NCI-H510A treated with DMSO at 0.1 percent for 48 hours (cell line): ENCODE data around the gene TMEM61.

ENCODE experiments used
- DNase-seq: peaks from one replicate; lab custom pipeline; 2025; lab: John Stamatoyannopoulos, UW

The TMEM61 gene

GRCh38 chr1:54985556-54985955, 5.1 kb downstream of the TMEM61 start:
- no peak for DNase-seq

GRCh38 chr1:54986025-54986424, 5.6 kb downstream of the TMEM61 start:
- no peak for DNase-seq

GRCh38 chr1:54986533-54986932, 6.1 kb downstream of the TMEM61 start:
- no peak for DNase-seq

GRCh38 chr1:54987427-54987826, 7.0 kb downstream of the TMEM61 start:
- DNase-seq, result no peak

- DNase-seq, result peak; percentile 52
Observed at GRCh38 chr1:54987919-54988705, 7.7 kb downstream of the TMEM61 start.

- DNase-seq, result no peak
Observed at GRCh38 chr1:54988975-54989374, 8.5 kb downstream of the TMEM61 start.

- peak; percentile 94 for DNase-seq
Observed at GRCh38 chr1:54989473-54989872, 9.0 kb downstream of the TMEM61 start.

- no peak for DNase-seq
Observed at GRCh38 chr1:54989968-54990810, 9.8 kb downstream of the TMEM61 start.

- DNase-seq, result no peak
Observed at GRCh38 chr1:54990916-54991315, 10.5 kb downstream of the TMEM61 start.

GRCh38 chr1:54991939-54992338, 11.5 kb downstream of the TMEM61 start:
- DNase-seq, result no peak

GRCh38 chr1:54993140-54993539, 12.7 kb downstream of the TMEM61 start:
- DNase-seq, result no peak

- no peak for DNase-seq
Observed at GRCh38 chr1:54994355-54994990, 14.0 kb downstream of the TMEM61 start.

- DNase-seq, result peak; percentile 45
Observed at GRCh38 chr1:54995013-54995760, 14.8 kb downstream of the TMEM61 start.

- no peak for DNase-seq
Observed at GRCh38 chr1:54995835-54996234, 15.4 kb downstream of the TMEM61 start.

GRCh38 chr1:54996359-54996868, 16.0 kb downstream of the TMEM61 start:
- DNase-seq, result no peak

- DNase-seq, result no peak
Observed at GRCh38 chr1:54996869-54997710, 16.7 kb downstream of the TMEM61 start.

GRCh38 chr1:54997711-54997986, 17.2 kb downstream of the TMEM61 start:
- no peak for DNase-seq

- no peak for DNase-seq
Observed at GRCh38 chr1:54998100-54998499, 17.7 kb downstream of the TMEM61 start.

GRCh38 chr1:54998677-54999076, 18.2 kb downstream of the TMEM61 start, which contains the start of gene BSND:
Gene BSND, plus strand, starts transcription at chr1:54998933. Its CDS starts 254 bp downstream, at chr1:54999187.
- peak; percentile 40 for DNase-seq

GRCh38 chr1:55000110-55001085, 20.0 kb downstream of the TMEM61 start:
- no peak for DNase-seq
